HepG2 (cell line): ENCODE data around the gene MOV10L1. TPM values are rescaled to one million over a fixed set of nuclear protein-coding genes. Genes with fewer than 3 reads are reported as not detected.
A peak's percentile ranks its signal among the peaks of the same experiment; 100 is the strongest.

Experiments used
- ARNTL ChIP-seq: sonication (generic); formaldehyde crosslinking; IDR thresholded peaks from 2 replicates; pipeline ENCODE4 v1.4.0; 2020; ENCODE audit warnings: mild to moderate bottlenecking, missing genetic modification reagents
- ATF2 ChIP-seq: sonication (generic); formaldehyde crosslinking; IDR thresholded peaks from 2 replicates; pipeline ENCODE4 v1.4.0; 2020; ENCODE audit warnings: missing genetic modification reagents
- BRD4 ChIP-seq: sonication (generic); formaldehyde crosslinking; IDR thresholded peaks from 2 replicates; pipeline ENCODE4 v1.4.0; 2020; ENCODE audit warnings: missing genetic modification reagents
- IRF9 ChIP-seq: sonication (generic); formaldehyde crosslinking; IDR thresholded peaks from 2 replicates; pipeline ENCODE4 v1.8.0; 2022; ENCODE audit warnings: missing genetic modification reagents, mild to moderate bottlenecking, borderline replicate concordance
- MED1 ChIP-seq: sonication (generic); formaldehyde crosslinking; IDR thresholded peaks from 2 replicates; pipeline ENCODE4 v1.4.0; 2020; ENCODE audit warnings: missing genetic modification reagents
- ONECUT2 ChIP-seq: sonication (generic); formaldehyde crosslinking; IDR thresholded peaks from 2 replicates; pipeline ENCODE4 v1.4.0; 2020; ENCODE audit warnings: missing genetic modification reagents
- PRPF4 ChIP-seq: fragments of 200-400 bp; formaldehyde crosslinking; IDR thresholded peaks from 2 replicates; pipeline ENCODE4 v1.6.1; 2016; ENCODE audit warnings: low read length, low read depth; ENCODE audit not compliant: poor library complexity, severe bottlenecking
- TEAD3 ChIP-seq: optimal IDR thresholded peaks from 2 replicates; pipeline ENCODE3; 2016; ENCODE audit warnings: borderline replicate concordance
- ZBTB33 ChIP-seq: sonication (generic); formaldehyde crosslinking; IDR thresholded peaks from 2 replicates; pipeline ENCODE4 v1.4.0; 2020; ENCODE audit warnings: missing genetic modification reagents
- ZFP37 ChIP-seq: sonication (generic); formaldehyde crosslinking; IDR thresholded peaks from 2 replicates; pipeline ENCODE4 v1.4.0; 2020; ENCODE audit warnings: missing genetic modification reagents, borderline replicate concordance
- ZFP90 ChIP-seq: sonication (generic); formaldehyde crosslinking; IDR thresholded peaks from 2 replicates; pipeline ENCODE4 v1.8.0; 2022; ENCODE audit warnings: missing genetic modification reagents, mild to moderate bottlenecking, inconsistent platforms, borderline replicate concordance
- ZNF234 ChIP-seq: sonication (generic); formaldehyde crosslinking; conservative IDR thresholded peaks from 2 replicates; pipeline ENCODE4 v1.5.1; 2020; ENCODE audit warnings: mild to moderate bottlenecking, missing genetic modification reagents
- ZNF264 ChIP-seq: sonication (generic); formaldehyde crosslinking; IDR thresholded peaks from 2 replicates; pipeline ENCODE4 v1.4.0; 2020; ENCODE audit warnings: missing genetic modification reagents
- ZNF275 ChIP-seq: sonication (generic); formaldehyde crosslinking; IDR thresholded peaks from 2 replicates; pipeline ENCODE4 v1.8.0; 2022; ENCODE audit warnings: missing genetic modification reagents, mild to moderate bottlenecking, inconsistent platforms, borderline replicate concordance
- ZNF670 ChIP-seq: sonication (generic); formaldehyde crosslinking; IDR thresholded peaks from 2 replicates; pipeline ENCODE4 v1.8.0; 2022; ENCODE audit warnings: mild to moderate bottlenecking, missing genetic modification reagents, borderline replicate concordance
- ZNF687 ChIP-seq: sonication (generic); formaldehyde crosslinking; IDR thresholded peaks from 2 replicates; pipeline ENCODE4 v1.5.1; 2020; ENCODE audit warnings: mild to moderate bottlenecking, missing genetic modification reagents, moderate library complexity
- ZNF781 ChIP-seq: sonication (generic); formaldehyde crosslinking; IDR thresholded peaks from 2 replicates; pipeline ENCODE4 v1.5.1; 2020; ENCODE audit warnings: borderline replicate concordance, mild to moderate bottlenecking, missing genetic modification reagents; ENCODE audit errors: not compliant biosample characterization
- ZNF83 ChIP-seq: sonication (generic); formaldehyde crosslinking; IDR thresholded peaks from 2 replicates; pipeline ENCODE4 v1.4.0; 2020; ENCODE audit warnings: missing genetic modification reagents, mild to moderate bottlenecking, borderline replicate concordance
- polyA plus RNA-seq, 8 experiments: library from polyadenylated mRNA; depleted of rRNA in 3 of 8; stranded (reverse) in 7 of 8; unstranded in 1 of 8; fragments of >200 nt; fragmentation: Illumina TruSeq in 4 of 8; extraction: Trizol in 4 of 8; gene quantifications; 2 replicates each; pipeline versions ENCODE4 v1.2.1 to v1.2.3, GENCODE V29; 2011 to 2016; ENCODE audit warnings: low read depth in 4 of 8, missing spikeins in 1 of 8, mixed read lengths in 1 of 8; ENCODE audit not compliant: insufficient read depth in 1 of 8
- total RNA-seq, 5 experiments: library from RNA; depleted of rRNA; stranded (reverse); fragments of >200 nt; fragmentation: Illumina TruSeq; extraction: Trizol; gene quantifications; 2 replicates each; pipeline ENCODE4 v1.2.3, GENCODE V29; 2016; ENCODE audit warnings: low read depth in 1 of 5

Gene MOV10L1
- total and polyA plus RNA-seq, 2 of the 13 experiments (the other 11 are each of a cell fraction or from before 2014, with no cell fraction given), result 0.11 to 0.12 TPM

GRCh38 chr22:50102946-50103345 is 13.1 kb downstream of the MOV10L1 start (continued):
- TF ChIP-seq ZBTB33 (CRISPR knock-in tag), result peak; percentile 73
- no peak for TF ChIP-seq PRPF4
- peak; percentile 92 for TF ChIP-seq ZNF687
- peak; percentile 56; the same call in 1 of the 2 replicates for TF ChIP-seq ATF2 (CRISPR knock-in tag)
- TF ChIP-seq ZNF83 (CRISPR knock-in tag), result no peak
- peak; percentile 81; the same call in 1 of the 2 replicates for TF ChIP-seq ZFP37 (CRISPR knock-in tag)
- TF ChIP-seq ARNTL (CRISPR knock-in tag), result peak; percentile 94
- no peak for TF ChIP-seq BRD4 (CRISPR knock-in tag)
- TF ChIP-seq ZNF264, result 0 out of 2 replicates have a peak, but pooled peaks have one; percentile 35
- no peak for TF ChIP-seq ZNF275 (CRISPR knock-in tag)
- TF ChIP-seq MED1 (CRISPR knock-in tag), result peak; percentile 57; the same call in 1 of the 2 replicates
- no peak for TF ChIP-seq ZNF234
- TF ChIP-seq ZNF781 (CRISPR knock-in tag), result peak; percentile 92
- peak; percentile 52; the same call in 1 of the 2 replicates for TF ChIP-seq ZFP90
- TF ChIP-seq IRF9 (CRISPR knock-in tag), result peak; percentile 55; the same call in 1 of the 2 replicates
- no peak for TF ChIP-seq ZNF670
- peak; percentile 41 for TF ChIP-seq TEAD3 (CRISPR knock-in tag)
- TF ChIP-seq ONECUT2 (CRISPR knock-in tag), result no peak
